ENCODE measurements around the gene OAF.
"Not testable (repeated sequence)": the region's sequence is repeated elsewhere in the genome, so short reads cannot be mapped to it uniquely, and the experiment has no call there.

OAF gene

GRCh38 chr11:120273956-120274355 is 63.1 kb downstream of the OAF start:
- DNase-seq: not testable (repeated sequence)

GRCh38 chr11:120279502-120279901 is 68.7 kb downstream of the OAF start:
- DNase-seq: no peak

Measured in T-helper 2 cell (primary cell).